Vagina (tissue), 2 donors: ENCODE results near the gene ARHGAP26. TPM values are rescaled to one million over a fixed set of nuclear protein-coding genes. Genes with fewer than 3 reads are reported as not detected.

Experiments used
- DNase-seq, 2 donors: peaks; one replicate each; pipeline ENCODE4 v3.0.0-alpha.2; 2017; ENCODE audit errors: extremely low spot score in 2 of 2
- H3K27ac ChIP-seq: fragments of 200-600 bp; sonication (generic); one replicate; pipeline ENCODE4 v1.5.1; 2019
- H3K27me3 ChIP-seq: fragments of 200-600 bp; sonication (generic); one replicate; pipeline ENCODE4 v1.5.1; 2019
- H3K36me3 ChIP-seq, 2 donors: fragments of 200-600 bp; sonication (generic); one replicate each; pipeline ENCODE4 v1.5.1; 2017 to 2019
- H3K4me1 ChIP-seq: fragments of 200-600 bp; sonication (generic); one replicate; pipeline ENCODE4 v1.5.1; 2019
- H3K4me3 ChIP-seq, 2 donors: fragments of 200-600 bp; sonication (generic); 1 replicate in 1 of 2; 2 replicates in 1 of 2; pipeline ENCODE4 v1.5.1; 2016 to 2019
- H3K9me3 ChIP-seq: fragments of 200-600 bp; sonication (generic); one replicate; pipeline ENCODE4 v1.5.1; 2019
- POLR2A ChIP-seq, 2 donors: fragments of 450-650 bp; IDR thresholded peaks; one replicate each; pipeline ENCODE4 v1.6.1; 2017; ENCODE audit warnings: antibody characterized with exemption in 2 of 2, mild to moderate bottlenecking in 2 of 2, moderate library complexity in 2 of 2
- POLR2AphosphoS5 ChIP-seq, 2 donors: sonication (generic); formaldehyde crosslinking; IDR thresholded peaks; one replicate each; pipeline ENCODE4 v1.9.0; 2017; ENCODE audit warnings: antibody characterized with exemption in 2 of 2, mild to moderate bottlenecking in 2 of 2, low read depth in 1 of 2; ENCODE audit not compliant: insufficient read depth in 1 of 2
- intact Hi-C: fragments of 100-400 bp; cut with DNase I; formaldehyde crosslinking; loops from one replicate; pipeline ENCODE4 v1.15.1; 2023
- total RNA-seq: library from RNA; depleted of rRNA; stranded (reverse); fragments of >200 nt; gene quantifications from one replicate; pipeline ENCODE4 v1.2.3, GENCODE V29; 2016
- TF ChIP-seq, protein P1 (sequence below), 3 experiments: fragments of 450-650 bp in 2 of 3; fragments of 200-600 bp in 1 of 3; sonication (generic) in 1 of 3; IDR thresholded peaks; one replicate each; pipeline ENCODE4 v1.5.1; 2017 to 2019; ENCODE audit warnings: antibody characterized with exemption in 3 of 3, mild to moderate bottlenecking in 2 of 3, moderate library complexity in 2 of 3

ARHGAP26 gene
- total RNA-seq, 1 donor from 2014 or later, result 42.5 TPM

DNA sequence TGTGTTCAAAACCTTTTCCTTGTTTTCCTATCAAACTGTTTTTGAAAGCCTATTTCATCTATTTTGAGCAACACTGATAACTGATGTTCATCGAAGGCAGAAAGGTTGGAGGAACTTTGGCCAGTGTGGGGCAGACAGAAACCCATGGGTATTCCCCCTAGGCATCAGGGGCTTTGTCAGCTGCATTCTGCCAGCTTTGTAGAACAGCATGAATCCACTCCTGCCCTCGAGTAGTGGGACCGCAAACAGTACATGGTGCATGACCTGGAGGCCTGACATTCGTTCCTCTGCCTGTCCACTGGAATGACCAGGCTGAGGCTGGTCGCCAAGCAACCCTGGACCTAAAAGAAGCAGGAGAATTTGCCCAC is 22.7 kb downstream of the ARHGAP26 start:
- no peaks in the 10 kb centered on the region for H3K4me1 ChIP-seq
- no peaks in the 10 kb centered on the region for H3K9me3 ChIP-seq
- H3K4me3 ChIP-seq, result no peak overlapping the region
- intact Hi-C loops, result no loop called here
- no peak overlapping the region for H3K27ac ChIP-seq
- TF ChIP-seq POLR2A (IDR thresholded peaks at IDR 0.05) (no peak), POLR2AphosphoS5 (IDR thresholded peaks at IDR 0.05; ENCODE audit: insufficient read depth in 1 of 2, low read depth in 1 of 2) (no peak)
- TF ChIP-seq, protein P1, sequence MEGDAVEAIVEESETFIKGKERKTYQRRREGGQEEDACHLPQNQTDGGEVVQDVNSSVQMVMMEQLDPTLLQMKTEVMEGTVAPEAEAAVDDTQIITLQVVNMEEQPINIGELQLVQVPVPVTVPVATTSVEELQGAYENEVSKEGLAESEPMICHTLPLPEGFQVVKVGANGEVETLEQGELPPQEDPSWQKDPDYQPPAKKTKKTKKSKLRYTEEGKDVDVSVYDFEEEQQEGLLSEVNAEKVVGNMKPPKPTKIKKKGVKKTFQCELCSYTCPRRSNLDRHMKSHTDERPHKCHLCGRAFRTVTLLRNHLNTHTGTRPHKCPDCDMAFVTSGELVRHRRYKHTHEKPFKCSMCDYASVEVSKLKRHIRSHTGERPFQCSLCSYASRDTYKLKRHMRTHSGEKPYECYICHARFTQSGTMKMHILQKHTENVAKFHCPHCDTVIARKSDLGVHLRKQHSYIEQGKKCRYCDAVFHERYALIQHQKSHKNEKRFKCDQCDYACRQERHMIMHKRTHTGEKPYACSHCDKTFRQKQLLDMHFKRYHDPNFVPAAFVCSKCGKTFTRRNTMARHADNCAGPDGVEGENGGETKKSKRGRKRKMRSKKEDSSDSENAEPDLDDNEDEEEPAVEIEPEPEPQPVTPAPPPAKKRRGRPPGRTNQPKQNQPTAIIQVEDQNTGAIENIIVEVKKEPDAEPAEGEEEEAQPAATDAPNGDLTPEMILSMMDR (IDR thresholded peaks at IDR 0.05), result no peak
- no peaks in the 10 kb centered on the region for H3K36me3 ChIP-seq
- DNase-seq, result no peak
- no peaks in the 10 kb centered on the region for H3K27me3 ChIP-seq

GRCh38 chr5:142794537-142794936 is 24.4 kb downstream of the ARHGAP26 start:
- DNase-seq, result no peak
- no peak overlapping the region for H3K27ac ChIP-seq
- H3K4me3 ChIP-seq, result no peak overlapping the region
- no peaks in the 10 kb centered on the region for H3K27me3 ChIP-seq
- H3K9me3 ChIP-seq, result no peaks in the 10 kb centered on the region
- TF ChIP-seq POLR2A (IDR thresholded peaks at IDR 0.05) (no peak), POLR2AphosphoS5 (IDR thresholded peaks at IDR 0.05; ENCODE audit: insufficient read depth in 1 of 2, low read depth in 1 of 2) (no peak)
- TF ChIP-seq, protein P1 (IDR thresholded peaks at IDR 0.05), result no peak
- H3K4me1 ChIP-seq, result peaks cover 3% of the 10 kb centered on the region
- intact Hi-C loops, result no loop called here
- H3K36me3 ChIP-seq, result no peaks in the 10 kb centered on the region

DNA sequence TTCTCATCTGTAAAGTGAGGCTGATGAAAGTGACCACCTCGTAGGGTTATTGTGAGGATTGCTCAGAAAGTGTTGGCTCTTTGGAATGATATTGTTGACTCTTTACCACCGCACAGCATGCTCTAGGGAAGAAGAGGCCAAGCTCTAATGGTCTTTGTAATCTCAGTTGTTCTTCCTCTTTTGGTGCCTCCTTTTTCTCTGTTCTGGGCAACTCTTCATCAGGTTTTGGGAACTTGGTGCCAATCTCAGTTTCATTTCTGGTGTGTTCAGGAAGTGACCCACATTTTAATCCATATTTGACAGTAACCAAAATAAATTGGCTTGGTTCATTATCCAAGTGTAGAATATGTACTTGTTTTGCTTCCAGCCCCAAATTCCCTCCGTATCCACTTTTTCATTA is 25.1 kb downstream of the ARHGAP26 start:
- H3K36me3 ChIP-seq, result no peaks in the 10 kb centered on the region
- no peak overlapping the region for H3K27ac ChIP-seq
- DNase-seq, result no peak
- intact Hi-C loops, result no loop called here
- H3K4me1 ChIP-seq, result peaks cover 7% of the 10 kb centered on the region
- no peaks in the 10 kb centered on the region for H3K9me3 ChIP-seq
- no peak overlapping the region for H3K4me3 ChIP-seq
- H3K27me3 ChIP-seq, result no peaks in the 10 kb centered on the region
- TF ChIP-seq POLR2AphosphoS5 (IDR thresholded peaks at IDR 0.05; ENCODE audit: insufficient read depth in 1 of 2, low read depth in 1 of 2) (no peak), POLR2A (IDR thresholded peaks at IDR 0.05) (no peak)
- TF ChIP-seq, protein P1 (IDR thresholded peaks at IDR 0.05), result no peak

- H3K36me3 ChIP-seq, result no peaks in the 10 kb centered on the region
- no peak for DNase-seq
- intact Hi-C loops, result no loop called here
- H3K27ac ChIP-seq, result no peak overlapping the region
- peaks cover 7% of the 10 kb centered on the region for H3K4me1 ChIP-seq
- no peaks in the 10 kb centered on the region for H3K27me3 ChIP-seq
- H3K4me3 ChIP-seq, result no peak overlapping the region
- H3K9me3 ChIP-seq, result no peaks in the 10 kb centered on the region
- no peak for TF ChIP-seq POLR2AphosphoS5 (IDR thresholded peaks at IDR 0.05; ENCODE audit: insufficient read depth in 1 of 2, low read depth in 1 of 2)
- no peak for TF ChIP-seq POLR2A (IDR thresholded peaks at IDR 0.05)
- TF ChIP-seq, protein P1 (IDR thresholded peaks at IDR 0.05), result no peak
These were observed 26.4 kb downstream of the ARHGAP26 start for GRCh38 chr5:142796492-142797109.

DNA sequence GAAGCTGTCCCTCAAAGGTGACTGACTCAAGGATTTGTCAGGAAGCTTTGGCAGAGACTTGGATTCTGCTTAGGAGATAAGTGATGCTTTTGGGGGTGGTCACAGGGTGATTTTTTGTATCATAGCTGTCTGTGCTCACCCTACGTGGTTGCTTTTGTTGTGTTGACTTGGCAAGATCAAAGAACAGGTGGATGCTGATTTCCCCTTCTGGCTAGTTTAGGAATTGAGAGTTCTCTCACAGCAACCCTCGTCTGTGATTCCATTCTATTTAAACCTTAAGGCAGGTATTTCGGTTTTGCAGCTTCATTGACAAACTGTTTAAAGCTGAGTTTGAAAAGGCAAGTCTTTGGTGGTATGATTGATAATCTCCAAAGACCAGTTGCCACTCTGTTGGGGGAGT is 27.2 kb downstream of the ARHGAP26 start:
- no peak for TF ChIP-seq POLR2A (IDR thresholded peaks at IDR 0.05)
- TF ChIP-seq, protein P1 (IDR thresholded peaks at IDR 0.05), result no peak
- TF ChIP-seq POLR2AphosphoS5 (IDR thresholded peaks at IDR 0.05; ENCODE audit: insufficient read depth in 1 of 2, low read depth in 1 of 2), result no peak
- Histone ChIP-seq H3K27me3 (no peaks in the 10 kb centered on the region), H3K4me1 (peaks cover 7% of the 10 kb centered on the region), H3K9me3 (no peaks in the 10 kb centered on the region), H3K4me3 (no peak overlapping the region), H3K36me3 (no peaks in the 10 kb centered on the region), H3K27ac (no peak overlapping the region)
- intact Hi-C loops, result no loop called here
- DNase-seq, result no peak
